Heart right ventricle (tissue), 16 donors: ENCODE data around the gene VIL1. TPM values are rescaled to one million over a fixed set of nuclear protein-coding genes. Genes with fewer than 3 reads are reported as not detected.

Source experiments
- ATAC-seq, 8 donors: fragments of 200-7000 bp; cut with Tn5 transposase; one replicate each; pipeline ENCODE4 v1.9.1; 2020; ENCODE audit warnings: mild to moderate bottlenecking in 8 of 8, moderate library complexity in 8 of 8, moderate number of reproducible peaks in 1 of 8
- DNase-seq, 2 donors: peaks; one replicate each; pipeline ENCODE4 v3.0.0-alpha.2; 2020
- H3K27ac ChIP-seq, 10 donors: fragments of 200-600 bp; sonication (generic) in 2 of 10; one replicate each; pipeline versions ENCODE4 v1.5.0 to v1.8.0; 2020 to 2022; ENCODE audit warnings: mild to moderate bottlenecking in 3 of 10
- H3K27me3 ChIP-seq, 7 donors: fragments of 200-600 bp; one replicate each; pipeline ENCODE4 v1.8.0; 2021 to 2022; ENCODE audit warnings: mild to moderate bottlenecking in 2 of 7
- H3K36me3 ChIP-seq, 9 donors: fragments of 200-600 bp; sonication (generic) in 1 of 9; one replicate each; pipeline versions ENCODE4 v1.5.0 to v1.8.0; 2020 to 2022; ENCODE audit warnings: mild to moderate bottlenecking in 2 of 9
- H3K4me1 ChIP-seq, 9 donors: fragments of 200-600 bp; sonication (generic) in 1 of 9; one replicate each; pipeline versions ENCODE4 v1.5.0 to v1.8.0; 2020 to 2022; ENCODE audit warnings: mild to moderate bottlenecking in 4 of 9
- H3K4me3 ChIP-seq, 10 donors: fragments of 200-600 bp; sonication (generic) in 2 of 10; one replicate each; pipeline versions ENCODE4 v1.5.0 to v1.8.0; 2020 to 2022; ENCODE audit warnings: mild to moderate bottlenecking in 7 of 10, moderate library complexity in 2 of 10
- H3K9me3 ChIP-seq, 11 donors: fragments of 200-600 bp in 10 of 11; sonication (generic) in 2 of 11; one replicate each; pipeline versions ENCODE4 v1.5.0 to v1.8.0; 2013 to 2022; ENCODE audit warnings: mild to moderate bottlenecking in 2 of 11, control low read depth in 1 of 11, moderate library complexity in 1 of 11
- WGBS, 2 donors: extraction: QIAGEN DNeasy Blood & Tissue Kit; methylation state at CpG; one replicate each; pipeline ENCODE4 v1.1.7; 2013; ENCODE audit warnings: inconsistent platforms in 1 of 2; 5-methylcytosine and 5-hydroxymethylcytosine counted together
- intact Hi-C, 10 donors: fragments of 100-400 bp; cut with DNase I; formaldehyde crosslinking; loops; one replicate each; pipeline versions ENCODE4 v1.11.1 to v1.14.2; 2022
- polyA plus RNA-seq, 2 donors: library from polyadenylated mRNA; stranded (reverse); fragments of 200-250 nt; gene quantifications; one replicate each; pipeline ENCODE4 v1.2.3, GENCODE V29; 2013
- total RNA-seq, 10 donors: library from RNA; stranded (reverse); fragmentation: NEBNext Ultra II Directional in 3 of 10; extraction: Animal tissue kit (Norgen Biotek cat#: 25700) in 3 of 10; gene quantifications; one replicate each; pipeline versions ENCODE4 v1.2.1 to v1.2.4, GENCODE V29; 2021 to 2023
- TF ChIP-seq, protein P1 (sequence below), 9 donors: fragments of 200-600 bp; sonication (generic) in 2 of 9; IDR thresholded peaks; one replicate each; pipeline versions ENCODE4 v1.5.0 to v1.8.0; 2021 to 2022; ENCODE audit warnings: antibody characterized with exemption in 9 of 9, mild to moderate bottlenecking in 5 of 9, moderate library complexity in 1 of 9
- donor health status: Arrhythmogenic right ventricular cardiomyopathy.
- donor health status: ischemic (EF 13 %, LVEDD 7.1; RV severe dilation, severe dysfunction).
- donor health status: healthy with polysubstance abuse.
- donor health status: DM: no; HTN: yes; CAD: no.
- donor health status: DM: no; HTN: no; CAD: no.
- donor health status: ischemic (EF 25% LVEDD 6.9; RV normal size, moderate dysfunction).
- donor health status: ischemic (EF 25% LVEDD 5.7; RV mildly dilated, moderate dysfunction).
- donor health status: healthy.
- donor health status: DM: yes; HTN: yes; CAD: no.
- donor health status: Ischemic cardiomyopathy.
- donor health status: ischemic (EF 35%, LVEDD 5.7; RV mildly dilated, moderate dysfunction).
- donor health status: nonischemic (EF 11% LVEDD 7.7; RV severe dilation, severe dysfunction).
- donor health status: DM: yes; HTN: yes; CAD: no.
- donor health status: PGD.
- donor health status: ischemic (EF 29% LVEDD 5.4; RV normal size, mild dysfunction).
- donor health status: nonischemic (EF 23%, LVEDD 6.1; RV moderate dilation, normal function).

VIL1 gene
- total and polyA plus RNA-seq, 12 donors: 0.06 TPM; not detected in 11

DNA sequence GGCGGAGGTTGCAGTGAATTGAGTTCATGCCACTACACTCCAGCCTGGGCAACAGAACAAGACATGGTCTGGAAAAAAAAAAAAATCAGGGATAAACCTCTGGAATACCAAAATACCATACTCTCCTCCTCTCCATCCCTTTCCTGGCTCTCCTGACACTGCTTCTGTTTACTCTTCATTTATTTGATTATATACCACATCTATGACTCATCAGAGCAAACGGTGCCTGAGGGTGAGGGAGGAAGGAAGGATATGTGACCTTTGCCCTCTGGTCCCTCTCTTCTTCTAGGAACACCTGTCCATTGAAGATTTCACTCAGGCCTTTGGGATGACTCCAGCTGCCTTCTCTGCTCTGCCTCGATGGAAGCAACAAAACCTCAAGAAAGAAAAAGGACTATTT, 30.0 kb downstream of the VIL1 start:
- Histone ChIP-seq H3K4me3 (no peak overlapping the region), H3K4me1 (no peaks in the 10 kb centered on the region), H3K27me3 (no peaks in the 10 kb centered on the region), H3K36me3 (peaks cover 0 to 83% (median 7%) of the 10 kb centered on the region in 9 donors), H3K27ac (no peak overlapping the region), H3K9me3 (no peaks in the 10 kb centered on the region)
- TF ChIP-seq, protein P1, sequence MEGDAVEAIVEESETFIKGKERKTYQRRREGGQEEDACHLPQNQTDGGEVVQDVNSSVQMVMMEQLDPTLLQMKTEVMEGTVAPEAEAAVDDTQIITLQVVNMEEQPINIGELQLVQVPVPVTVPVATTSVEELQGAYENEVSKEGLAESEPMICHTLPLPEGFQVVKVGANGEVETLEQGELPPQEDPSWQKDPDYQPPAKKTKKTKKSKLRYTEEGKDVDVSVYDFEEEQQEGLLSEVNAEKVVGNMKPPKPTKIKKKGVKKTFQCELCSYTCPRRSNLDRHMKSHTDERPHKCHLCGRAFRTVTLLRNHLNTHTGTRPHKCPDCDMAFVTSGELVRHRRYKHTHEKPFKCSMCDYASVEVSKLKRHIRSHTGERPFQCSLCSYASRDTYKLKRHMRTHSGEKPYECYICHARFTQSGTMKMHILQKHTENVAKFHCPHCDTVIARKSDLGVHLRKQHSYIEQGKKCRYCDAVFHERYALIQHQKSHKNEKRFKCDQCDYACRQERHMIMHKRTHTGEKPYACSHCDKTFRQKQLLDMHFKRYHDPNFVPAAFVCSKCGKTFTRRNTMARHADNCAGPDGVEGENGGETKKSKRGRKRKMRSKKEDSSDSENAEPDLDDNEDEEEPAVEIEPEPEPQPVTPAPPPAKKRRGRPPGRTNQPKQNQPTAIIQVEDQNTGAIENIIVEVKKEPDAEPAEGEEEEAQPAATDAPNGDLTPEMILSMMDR (IDR thresholded peaks at IDR 0.05): no peak
- intact Hi-C loops: no loop called here
- 57 to 72% methylated on average over 3 of the region's 3 CpGs for WGBS, 2 donors
- ATAC-seq: no peak
- DNase-seq: no peak

DNA sequence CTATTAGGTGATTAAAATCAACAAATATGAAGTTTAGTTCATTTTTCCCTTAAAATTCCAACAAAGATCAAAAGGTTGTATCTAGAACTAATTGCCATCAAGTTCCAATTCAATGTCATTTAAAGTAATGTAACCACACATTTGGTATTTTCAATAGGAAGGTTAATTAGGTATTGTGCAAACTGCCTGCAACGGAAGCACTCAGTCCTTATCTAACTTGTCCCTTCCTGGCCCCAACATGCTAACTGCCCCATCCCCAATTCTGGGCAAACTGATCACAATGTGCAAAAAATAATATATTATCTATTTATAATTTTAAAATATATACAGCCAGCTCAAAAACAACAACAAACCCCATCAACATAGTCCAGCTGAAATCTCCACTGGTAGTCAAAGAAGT, 33.2 kb downstream of the VIL1 start:
- TF ChIP-seq, protein P1 (IDR thresholded peaks at IDR 0.05): no peak
- 83 to 89% methylated on average over 1 of the region's 1 CpG for WGBS, 2 donors
- Histone ChIP-seq H3K9me3 (no peaks in the 10 kb centered on the region), H3K27ac (no peak overlapping the region), H3K4me3 (no peak overlapping the region), H3K4me1 (no peaks in the 10 kb centered on the region), H3K36me3 (peaks cover 0 to 96% (median 32%) of the 10 kb centered on the region in 9 donors), H3K27me3 (no peaks in the 10 kb centered on the region)
- ATAC-seq (no peak), DNase-seq (no peak)
- intact Hi-C loops: no loop called here

DNA sequence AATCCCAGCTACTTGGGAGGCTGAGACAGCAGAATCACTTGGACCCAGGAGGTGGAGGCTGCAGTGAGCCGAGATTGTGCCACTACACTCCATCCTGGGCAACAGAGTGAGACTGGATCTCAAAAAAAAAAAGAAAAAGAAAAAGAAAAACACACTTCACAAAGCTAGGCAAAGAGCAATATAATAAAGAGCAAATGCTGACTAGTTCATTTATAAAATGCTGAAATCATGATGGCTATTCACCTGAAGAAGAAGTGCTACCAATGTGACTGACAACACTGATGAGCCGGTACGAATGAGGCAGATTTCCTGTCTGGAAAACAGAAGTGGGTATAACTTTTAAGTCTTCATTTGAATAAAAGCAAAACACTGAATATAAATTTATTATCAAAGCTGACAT, 37.9 kb downstream of the VIL1 start:
- no peak for DNase-seq
- TF ChIP-seq, protein P1 (IDR thresholded peaks at IDR 0.05): no peak
- H3K27ac ChIP-seq: no peak overlapping the region
- ATAC-seq: no peak
- H3K4me1 ChIP-seq: peaks cover 0 to 14% (median 0%) of the 10 kb centered on the region in 9 donors
- H3K4me3 ChIP-seq: no peak overlapping the region
- intact Hi-C loops: loop anchor here in 1 of 10 donors (5.0 kb wide), 1 partner anchor 395 kb away; no protein-coding TSS in a partner anchor
- H3K27me3 ChIP-seq: no peaks in the 10 kb centered on the region
- H3K36me3 ChIP-seq: peaks cover 0 to 97% (median 33%) of the 10 kb centered on the region in 9 donors
- H3K9me3 ChIP-seq: no peaks in the 10 kb centered on the region
- WGBS, 2 donors: 91 to 99% methylated on average over 3 of the region's 3 CpGs

DNA sequence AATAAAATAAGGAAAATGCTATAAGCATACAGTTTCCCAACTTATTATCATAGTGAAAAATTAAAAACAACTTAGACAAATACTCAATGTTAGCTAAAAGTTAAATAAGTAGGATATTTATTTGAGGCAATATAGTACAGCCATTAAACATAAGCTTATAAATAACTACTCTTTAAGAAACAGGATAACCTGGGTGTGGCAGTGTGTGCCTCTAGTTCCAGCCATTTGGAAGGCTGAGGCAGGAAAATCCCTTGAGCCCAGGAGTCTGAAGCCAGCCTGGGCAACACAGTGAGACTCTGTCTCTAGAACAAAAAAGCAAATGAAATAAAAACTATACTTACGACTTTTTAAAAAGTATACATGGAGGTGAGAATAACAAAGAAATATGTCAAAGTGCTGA, 39.7 kb downstream of the VIL1 start:
- H3K27me3 ChIP-seq: no peaks in the 10 kb centered on the region
- TF ChIP-seq, protein P1 (IDR thresholded peaks at IDR 0.05): no peak
- intact Hi-C loops: loop anchor here in 1 of 10 donors (5.0 kb wide), 1 partner anchor 394 kb away; no protein-coding TSS in a partner anchor
- H3K4me3 ChIP-seq: no peak overlapping the region
- WGBS, 2 donors: 75 to 81% methylated on average over 1 of the region's 1 CpG
- no peaks in the 10 kb centered on the region for H3K9me3 ChIP-seq
- H3K4me1 ChIP-seq: peaks cover 0 to 14% (median 0%) of the 10 kb centered on the region in 9 donors
- peaks cover 0 to 97% (median 35%) of the 10 kb centered on the region in 9 donors for H3K36me3 ChIP-seq
- H3K27ac ChIP-seq: no peak overlapping the region
- ATAC-seq (no peak), DNase-seq (no peak)
